ENCODE measurements around the gene SLC22A23. TPM values are rescaled to one million over a fixed set of nuclear protein-coding genes. Genes with fewer than 3 reads are reported as not detected.

SLC22A23 gene
- total and polyA plus RNA-seq, 4 donors, result 4.9 to 45.4 (median 19.7) TPM

- Histone ChIP-seq H3K4me3 (ENCODE audit: low read depth in 1 of 3, low read length in 3 of 3) (no peak overlapping the region), H3K36me3 (ENCODE audit: control insufficient read depth in 4 of 4, insufficient read depth in 3 of 4, low read depth in 1 of 4, low read length in 3 of 4) (peaks cover 0 to 7% (median 5%) of the 10 kb centered on the region in 4 donors), H3K9ac (ENCODE audit: low read depth in 1 of 2, low read length in 2 of 2) (no peak overlapping the region), H3K9me3 (ENCODE audit: control insufficient read depth in 4 of 4, low read length in 3 of 4) (no peaks in the 10 kb centered on the region), H3K27me3 (ENCODE audit: control insufficient read depth in 4 of 4, insufficient read depth in 4 of 4, low read length in 3 of 4) (no peaks in the 10 kb centered on the region), H3K4me1 (ENCODE audit: control insufficient read depth in 4 of 4, insufficient read depth in 4 of 4, low read length in 3 of 4) (peaks cover 16 to 76% (median 71%) of the 10 kb centered on the region in 4 donors), H3K27ac (ENCODE audit: low read depth in 1 of 2, low read length in 2 of 2) (no peak overlapping the region)
- DNase-seq (ENCODE audit: low spot score), result no peak
- no peak for TF ChIP-seq RXRA (IDR thresholded peaks at IDR 0.05)
- TF ChIP-seq TAF1 (conservative IDR thresholded peaks at IDR 0.05), result no peak
- no peak for TF ChIP-seq ATF3 (IDR thresholded peaks at IDR 0.05)
- no peak for TF ChIP-seq FOXA2 (IDR thresholded peaks at IDR 0.05)
- no peak for TF ChIP-seq HNF4A (conservative IDR thresholded peaks at IDR 0.05)
- no peak for TF ChIP-seq HNF4G (IDR thresholded peaks at IDR 0.05)
- no peak for TF ChIP-seq RAD21 (IDR thresholded peaks at IDR 0.05)
- TF ChIP-seq NR2F2 (IDR thresholded peaks at IDR 0.05), result no peak
- TF ChIP-seq GABPA (IDR thresholded peaks at IDR 0.05 in 1 of 2, conservative IDR thresholded peaks at IDR 0.05 in 1 of 2), result no peak
- no peak for TF ChIP-seq SP1 (IDR thresholded peaks at IDR 0.05)
- TF ChIP-seq FOXA1 (IDR thresholded peaks at IDR 0.05), result no peak
- TF ChIP-seq JUND (IDR thresholded peaks at IDR 0.05), result no peak
- no peak for TF ChIP-seq REST (IDR thresholded peaks at IDR 0.05)
- TF ChIP-seq YY1 (IDR thresholded peaks at IDR 0.05), result no peak
- TF ChIP-seq EGR1 (IDR thresholded peaks at IDR 0.05; ENCODE audit: low read depth in 2 of 2), result no peak
- no peak for TF ChIP-seq CTCF (IDR thresholded peaks at IDR 0.05; ENCODE audit: low read depth, low read length, missing input control)
- TF ChIP-seq ZBTB33 (IDR thresholded peaks at IDR 0.05), result no peak
- TF ChIP-seq MAX (IDR thresholded peaks at IDR 0.05), result no peak
- WGBS, result 84% methylated on average over 7 of the region's 7 CpGs
Observed at GRCh38 chr6:3408665-3409064, 48.2 kb downstream of the SLC22A23 start.
